OCI-LY7 (cell line): ENCODE results near the gene C1QC. TPM values are rescaled to one million over a fixed set of nuclear protein-coding genes. Genes with fewer than 3 reads are reported as not detected.

Experiments used
- Bru-seq: library from RNA; stranded (reverse); fragments of 400-500 nt; gene quantifications from one replicate; lab custom pipeline; 2021; lab: Mats Ljungman, UMichigan
- BruChase-seq, 2 experiments: library from RNA; stranded (reverse); fragments of 400-500 nt; gene quantifications; one replicate each; lab custom pipeline; 2021; lab: Mats Ljungman, UMichigan
- BruUV-seq: library from RNA; stranded (reverse); fragments of 400-500 nt; replicated peaks from 2 replicates; lab custom pipeline; 2021; lab: Mats Ljungman, UMichigan
- CTCF ChIA-PET: fragments of 300-600 bp; sonication (Branson Sonifier 250); formaldehyde crosslinking; loops from one replicate; lab custom pipeline; 2022; ENCODE audit warnings: antibody characterized with exemption; ENCODE audit not compliant: unreplicated experiment; lab: Charles Lee
- POLR2A ChIA-PET: fragments of 300-600 bp; sonication (Branson Sonifier 250); formaldehyde crosslinking; loops from one replicate; lab custom pipeline; 2022; ENCODE audit warnings: antibody characterized with exemption; lab: Charles Lee
- DNase-seq: peaks from one replicate; pipeline ENCODE4 v3.0.0-alpha.2; 2015; ENCODE audit warnings: low spot score
- H2AFZ ChIP-seq: fragments of 200-600 bp; sonication (generic), shearing (Covaris generic); 2 replicates; pipeline ENCODE4 v1.6.1; 2014; ENCODE audit warnings: mild to moderate bottlenecking, antibody characterized with exemption, low read length, moderate library complexity
- H3K27ac ChIP-seq: fragments of 200-600 bp; sonication (generic); 2 replicates; pipeline ENCODE4 v1.5.1; 2014; ENCODE audit warnings: mixed run types, low read depth, mild to moderate bottlenecking, moderate library complexity, low read length, inconsistent platforms; ENCODE audit not compliant: poor library complexity, severe bottlenecking
- H3K36me3 ChIP-seq: fragments of 200-600 bp; sonication (generic); 2 replicates; pipeline ENCODE4 v1.6.1; 2014; ENCODE audit warnings: mild to moderate bottlenecking, antibody characterized with exemption, low read length, moderate library complexity, mixed read lengths; ENCODE audit not compliant: insufficient read depth
- H3K4me1 ChIP-seq: fragments of 200-600 bp; sonication (generic); 2 replicates; pipeline ENCODE4 v1.5.1; 2014; ENCODE audit warnings: mild to moderate bottlenecking, low read length; ENCODE audit not compliant: insufficient read depth, poor library complexity, severe bottlenecking
- H3K4me2 ChIP-seq: fragments of 200-600 bp; sonication (generic); 2 replicates; pipeline ENCODE4 v1.6.1; 2014; ENCODE audit warnings: mild to moderate bottlenecking, low read length
- H3K4me3 ChIP-seq: fragments of 200-600 bp; sonication (generic); 2 replicates; pipeline ENCODE4 v1.5.1; 2014; ENCODE audit warnings: mild to moderate bottlenecking, low read depth, low read length; ENCODE audit not compliant: poor library complexity, severe bottlenecking
- H3K79me2 ChIP-seq: fragments of 200-600 bp; sonication (generic); 2 replicates; pipeline ENCODE4 v1.6.1; 2016; ENCODE audit warnings: low read depth, mild to moderate bottlenecking, low read length, moderate library complexity, mixed read lengths; ENCODE audit not compliant: insufficient read depth
- H3K9me2 ChIP-seq: fragments of 200-600 bp; sonication (generic); 2 replicates; pipeline ENCODE4 v1.6.1; 2016; ENCODE audit warnings: mild to moderate bottlenecking, low read length, mixed read lengths; ENCODE audit not compliant: insufficient read depth
- H3K9me3 ChIP-seq: fragments of 200-600 bp; sonication (generic); 2 replicates; pipeline ENCODE4 v1.6.1; 2014; ENCODE audit warnings: mild to moderate bottlenecking, mixed run types, low read length, mixed read lengths
- H4K20me1 ChIP-seq: fragments of 200-600 bp; sonication (generic); 2 replicates; pipeline ENCODE4 v1.6.1; 2014; ENCODE audit warnings: mild to moderate bottlenecking, antibody characterized with exemption, low read length, moderate library complexity, mixed read lengths; ENCODE audit not compliant: insufficient read depth
- EZH2phosphoT487 ChIP-seq: fragments of 200-600 bp; sonication (generic); IDR thresholded peaks from 2 replicates; pipeline ENCODE4 v1.6.1; 2018; ENCODE audit warnings: low read depth, borderline replicate concordance, mild to moderate bottlenecking, mixed run types, antibody characterized with exemption, low read length, moderate library complexity, mixed read lengths
- intact Hi-C: fragments of 100-400 bp; cut with micrococcal nuclease; formaldehyde crosslinking; loops from one replicate; pipeline ENCODE4 v1.10.0; 2022; ENCODE audit not compliant: unreplicated experiment
- long read RNA-seq: library from polyadenylated mRNA; stranded (forward); transcript quantifications from one replicate; pipeline ENCODE4 v2.0.0, GENCODE V29; 2022
- total RNA-seq, 2 experiments: library from RNA; depleted of rRNA in 1 of 2; stranded (reverse); fragments of >200 nt in 1 of 2; shearing (Covaris generic) in 1 of 2; gene quantifications; 2 replicates each; pipeline ENCODE4 v1.2.3, GENCODE V29; 2014 to 2022
- TF ChIP-seq, protein P1 (sequence below): fragments of 200-600 bp; sonication (generic); conservative IDR thresholded peaks from 2 replicates; pipeline ENCODE4 v1.5.1; 2014; ENCODE audit warnings: mild to moderate bottlenecking, antibody characterized with exemption, low read length, moderate library complexity, mixed read lengths

The C1QC gene
- total RNA-seq (2014; rRNA removed; shearing (Covaris generic)): not detected in 2 replicates
- not detected in 2 replicates for total RNA-seq (2022)
- not detected for Bru-seq, nascent RNA
- not detected for BruChase-seq, experiment 1, labeled RNA remaining after a 6-hour chase
- BruChase-seq, experiment 2, labeled RNA remaining after a 2-hour chase: not detected
- long read RNA-seq: 0 reads

- Histone ChIP-seq H3K9me3 (no peaks in the 10 kb centered on the region), H3K79me2 (no peaks in the 10 kb centered on the region), H3K4me3 (no peak within 1 kb of the TSS), H3K27ac (no peak within 1 kb of the TSS), H3K9me2 (no peaks in the 10 kb centered on the region), H3K4me2 (no peak within 1 kb of the TSS), H3K36me3 (no peaks in the 10 kb centered on the region), H2AFZ (no peak within 1 kb of the TSS), H4K20me1 (no peaks in the 10 kb centered on the region), H3K4me1 (no peaks in the 10 kb centered on the region)
- ChIA-PET POLR2A (no interaction called here), CTCF (no interaction called here)
- intact Hi-C loops: loop anchor here (5.0 kb wide), 1 partner anchor 511 kb away; no protein-coding TSS in a partner anchor
- BruUV-seq: no TSS peak
- DNase-seq: no peak
- TF ChIP-seq, protein P1, sequence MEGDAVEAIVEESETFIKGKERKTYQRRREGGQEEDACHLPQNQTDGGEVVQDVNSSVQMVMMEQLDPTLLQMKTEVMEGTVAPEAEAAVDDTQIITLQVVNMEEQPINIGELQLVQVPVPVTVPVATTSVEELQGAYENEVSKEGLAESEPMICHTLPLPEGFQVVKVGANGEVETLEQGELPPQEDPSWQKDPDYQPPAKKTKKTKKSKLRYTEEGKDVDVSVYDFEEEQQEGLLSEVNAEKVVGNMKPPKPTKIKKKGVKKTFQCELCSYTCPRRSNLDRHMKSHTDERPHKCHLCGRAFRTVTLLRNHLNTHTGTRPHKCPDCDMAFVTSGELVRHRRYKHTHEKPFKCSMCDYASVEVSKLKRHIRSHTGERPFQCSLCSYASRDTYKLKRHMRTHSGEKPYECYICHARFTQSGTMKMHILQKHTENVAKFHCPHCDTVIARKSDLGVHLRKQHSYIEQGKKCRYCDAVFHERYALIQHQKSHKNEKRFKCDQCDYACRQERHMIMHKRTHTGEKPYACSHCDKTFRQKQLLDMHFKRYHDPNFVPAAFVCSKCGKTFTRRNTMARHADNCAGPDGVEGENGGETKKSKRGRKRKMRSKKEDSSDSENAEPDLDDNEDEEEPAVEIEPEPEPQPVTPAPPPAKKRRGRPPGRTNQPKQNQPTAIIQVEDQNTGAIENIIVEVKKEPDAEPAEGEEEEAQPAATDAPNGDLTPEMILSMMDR: no peak
- no peak for TF ChIP-seq EZH2phosphoT487
Measured at GRCh38 chr1:22643381-22643780, at the start of gene C1QC. TSS of gene C1QC (plus strand) at chr1:22643633. CDS start at chr1:22644024, 391 bp downstream.

GRCh38 chr1:22594396-22594795, 49.0 kb upstream of the C1QC start:
- Histone ChIP-seq H3K27ac (no peak overlapping the region), H3K4me1 (no peaks in the 10 kb centered on the region), H2AFZ (no peak overlapping the region), H3K4me2 (no peak overlapping the region), H4K20me1 (no peaks in the 10 kb centered on the region), H3K9me2 (no peaks in the 10 kb centered on the region), H3K79me2 (no peaks in the 10 kb centered on the region), H3K9me3 (no peaks in the 10 kb centered on the region), H3K36me3 (no peaks in the 10 kb centered on the region), H3K4me3 (no peak overlapping the region)
- POLR2A ChIA-PET: no interaction called here
- intact Hi-C loops: no loop called here
- no peak for DNase-seq
- BruUV-seq: no TSS peak
- CTCF ChIA-PET: no interaction called here
- TF ChIP-seq, protein P1: no peak
- no peak for TF ChIP-seq EZH2phosphoT487

DNA sequence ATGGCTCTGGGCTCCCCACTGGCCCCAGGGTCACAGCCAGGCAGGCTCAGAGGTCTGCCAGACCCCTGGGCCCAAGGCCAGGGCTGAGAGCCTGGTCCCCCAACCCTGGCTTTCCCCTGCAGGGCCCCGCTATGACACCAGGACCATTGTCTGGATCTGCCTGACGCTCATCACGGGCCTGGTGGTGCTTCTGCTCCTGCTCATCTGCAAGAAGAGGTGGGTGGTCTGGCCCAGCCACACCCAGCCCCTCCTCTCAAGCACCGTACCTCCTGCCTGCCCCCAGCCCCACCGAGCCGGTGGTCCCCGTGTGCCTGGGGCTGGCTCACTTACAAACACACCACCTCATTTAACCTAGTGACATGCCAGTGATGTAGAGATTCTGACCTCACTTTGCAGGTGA, 48.3 kb upstream of the C1QC start:
- ChIA-PET POLR2A (no interaction called here), CTCF (no interaction called here)
- no peak for TF ChIP-seq EZH2phosphoT487
- TF ChIP-seq, protein P1: no peak
- no peaks in the 10 kb centered on the region for H3K9me2 ChIP-seq
- H3K36me3 ChIP-seq: no peaks in the 10 kb centered on the region
- H3K27ac ChIP-seq: no peak overlapping the region
- H3K4me3 ChIP-seq: no peak overlapping the region
- no peaks in the 10 kb centered on the region for H3K4me1 ChIP-seq
- no peak overlapping the region for H3K4me2 ChIP-seq
- no peaks in the 10 kb centered on the region for H3K79me2 ChIP-seq
- no peak for DNase-seq
- intact Hi-C loops: no loop called here
- H2AFZ ChIP-seq: no peak overlapping the region
- H3K9me3 ChIP-seq: no peaks in the 10 kb centered on the region
- no peaks in the 10 kb centered on the region for H4K20me1 ChIP-seq
- BruUV-seq: no TSS peak
